Mesenchymal stem cell (in vitro differentiated cells and primary cell): ENCODE measurements around the gene TRPM3.

Experiments
- DNase-seq: peaks from one replicate; pipeline ENCODE4 v3.0.0-alpha.2; 2013
- H2AFZ ChIP-seq: one replicate; pipeline ENCODE4 v1.6.1; 2013; ENCODE audit warnings: low read depth, mild to moderate bottlenecking, control low read depth, inconsistent platforms, low read length, moderate library complexity
- H2AK5ac ChIP-seq: 2 replicates; pipeline ENCODE4 v1.6.1; 2013; ENCODE audit warnings: low read length, moderate library complexity, mild to moderate bottlenecking, inconsistent platforms; ENCODE audit not compliant: severe bottlenecking
- H2BK120ac ChIP-seq: one replicate; pipeline ENCODE4 v1.6.1; 2013; ENCODE audit warnings: low read depth, mild to moderate bottlenecking, inconsistent platforms, low read length, moderate library complexity
- H2BK12ac ChIP-seq, 2 experiments: one replicate each; pipeline ENCODE4 v1.6.1; 2013; ENCODE audit warnings: inconsistent platforms in 2 of 2, low read length in 2 of 2, mild to moderate bottlenecking in 2 of 2, moderate library complexity in 2 of 2, control low read depth in 1 of 2
- H2BK15ac ChIP-seq: one replicate; pipeline ENCODE4 v1.6.1; 2013; ENCODE audit warnings: mild to moderate bottlenecking, low read depth, inconsistent platforms; ENCODE audit not compliant: poor library complexity, severe bottlenecking
- H2BK5ac ChIP-seq: 2 replicates; pipeline ENCODE4 v1.6.1; 2013; ENCODE audit warnings: low read depth, mild to moderate bottlenecking, low read length, control low read depth, inconsistent platforms; ENCODE audit not compliant: poor library complexity, severe bottlenecking
- H3K14ac ChIP-seq, 2 experiments: one replicate each; pipeline ENCODE4 v1.6.1; 2013; ENCODE audit warnings: inconsistent platforms in 2 of 2, low read length in 2 of 2, control low read depth in 1 of 2, mild to moderate bottlenecking in 1 of 2, moderate library complexity in 1 of 2
- H3K18ac ChIP-seq, 2 experiments: one replicate each; pipeline ENCODE4 v1.6.1; 2013; ENCODE audit warnings: inconsistent platforms in 2 of 2, low read length in 2 of 2, control low read depth in 1 of 2, low read depth in 1 of 2, mild to moderate bottlenecking in 1 of 2
- H3K23ac ChIP-seq, 2 experiments: one replicate each; pipeline ENCODE4 v1.6.1; 2013; ENCODE audit warnings: inconsistent platforms in 2 of 2, low read length in 2 of 2, mild to moderate bottlenecking in 2 of 2, moderate library complexity in 2 of 2, control low read depth in 1 of 2
- H3K27ac ChIP-seq: 2 replicates; pipeline ENCODE4 v1.5.1; 2013; ENCODE audit warnings: mild to moderate bottlenecking, moderate library complexity, low read length, control low read depth, inconsistent platforms; ENCODE audit not compliant: poor library complexity, severe bottlenecking
- H3K27me3 ChIP-seq, 2 experiments: 2 replicates each; pipeline versions ENCODE4 v1.6.1 to v1.7.0; 2013; ENCODE audit warnings: low read length in 2 of 2, mild to moderate bottlenecking in 2 of 2, moderate library complexity in 2 of 2, control low read depth in 1 of 2, inconsistent platforms in 1 of 2; ENCODE audit not compliant: control insufficient read depth in 1 of 2, insufficient read depth in 1 of 2
- H3K36me3 ChIP-seq, 2 experiments: 2 replicates each; pipeline versions ENCODE4 v1.6.1 to v1.7.0; 2013; ENCODE audit warnings: low read length in 2 of 2, control low read depth in 1 of 2, inconsistent platforms in 1 of 2, low read depth in 1 of 2, mild to moderate bottlenecking in 1 of 2; ENCODE audit not compliant: insufficient read depth in 2 of 2, control insufficient read depth in 1 of 2
- H3K4ac ChIP-seq, 2 experiments: one replicate each; pipeline ENCODE4 v1.6.1; 2013; ENCODE audit warnings: inconsistent platforms in 2 of 2, low read length in 2 of 2, mild to moderate bottlenecking in 2 of 2, moderate library complexity in 2 of 2, control low read depth in 1 of 2, low read depth in 1 of 2
- H3K4me1 ChIP-seq: 2 replicates; pipeline ENCODE4 v1.6.1; 2013; ENCODE audit warnings: low read depth, low read length, control low read depth; ENCODE audit not compliant: control insufficient read depth, insufficient read depth
- H3K4me2 ChIP-seq: 2 replicates; pipeline ENCODE4 v1.6.1; 2013; ENCODE audit warnings: low read length, mild to moderate bottlenecking, inconsistent platforms; ENCODE audit not compliant: poor library complexity, severe bottlenecking
- H3K4me3 ChIP-seq, 2 experiments: 2 replicates each; pipeline versions ENCODE4 v1.5.1 to v1.7.0; 2013; ENCODE audit warnings: low read length in 2 of 2, mild to moderate bottlenecking in 2 of 2, control low read depth in 1 of 2, low read depth in 1 of 2; ENCODE audit not compliant: insufficient read depth in 1 of 2
- H3K79me1 ChIP-seq: replicated peaks from 2 replicates; pipeline ENCODE4 v1.6.1; 2013; ENCODE audit warnings: mild to moderate bottlenecking, control low read depth, low read length, inconsistent platforms; ENCODE audit not compliant: poor library complexity, severe bottlenecking
- H3K9ac ChIP-seq: 2 replicates; pipeline ENCODE4 v1.7.0; 2013; ENCODE audit warnings: mild to moderate bottlenecking, low read length, moderate library complexity
- H3K9me3 ChIP-seq: 2 replicates; pipeline ENCODE4 v1.7.0; 2013; ENCODE audit warnings: mild to moderate bottlenecking, low read length; ENCODE audit not compliant: control insufficient read depth
- H4K8ac ChIP-seq: one replicate; pipeline ENCODE4 v1.6.1; 2013; ENCODE audit warnings: inconsistent platforms, mild to moderate bottlenecking, low read length, moderate library complexity
- H4K91ac ChIP-seq: one replicate; pipeline ENCODE4 v1.6.1; 2013; ENCODE audit warnings: mild to moderate bottlenecking, low read length, inconsistent platforms
- WGBS: methylation state at CpG from one replicate; pipeline ENCODE4 v1.1.7; 2013; ENCODE audit warnings: mixed read lengths; 5-methylcytosine and 5-hydroxymethylcytosine counted together

The TRPM3 gene

DNA sequence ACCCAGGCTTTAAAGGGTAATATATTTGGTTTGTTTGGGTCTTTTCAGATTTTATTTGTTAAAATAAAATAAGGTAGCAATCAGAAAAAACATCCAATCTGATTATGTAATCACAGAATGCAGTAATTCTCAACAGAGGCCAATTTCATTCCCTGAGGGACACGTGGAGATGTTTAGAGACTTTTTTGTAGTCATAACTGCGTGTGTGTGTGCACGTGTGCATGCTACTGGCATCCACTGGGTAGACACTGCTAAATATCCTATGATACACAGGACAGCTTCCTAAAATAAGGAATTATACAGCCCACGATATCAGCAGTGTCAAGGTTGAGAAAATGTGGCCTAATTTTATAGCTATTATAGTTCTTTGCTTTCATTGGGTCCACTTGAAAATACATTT, 526.2 kb downstream of the TRPM3 start:
- Histone ChIP-seq H4K8ac (no peak overlapping the region), H3K23ac (no peak overlapping the region), H3K18ac (no peak overlapping the region), H3K27me3 (peaks cover 0 to 15% of the 10 kb centered on the region in 2 experiments), H3K79me1 (no peaks in the 10 kb centered on the region), H4K91ac (no peak overlapping the region), H3K4ac (no peak overlapping the region), H3K27ac (no peak overlapping the region), H2BK12ac (no peak overlapping the region), H2AK5ac (no peak overlapping the region), H3K14ac (no peak overlapping the region), H3K9me3 (no peaks in the 10 kb centered on the region), H2BK15ac (no peak overlapping the region), H2AFZ (no peak overlapping the region), H3K4me3 (no peak overlapping the region), H3K4me2 (no peak overlapping the region), H2BK5ac (no peak overlapping the region), H2BK120ac (no peak overlapping the region), H3K9ac (peak overlapping the region; percentile 13), H3K4me1 (no peaks in the 10 kb centered on the region), H3K36me3 (no peaks in the 10 kb centered on the region)
- no peak for DNase-seq
- WGBS, result 92% methylated on average over 3 of the region's 4 CpGs

DNA sequence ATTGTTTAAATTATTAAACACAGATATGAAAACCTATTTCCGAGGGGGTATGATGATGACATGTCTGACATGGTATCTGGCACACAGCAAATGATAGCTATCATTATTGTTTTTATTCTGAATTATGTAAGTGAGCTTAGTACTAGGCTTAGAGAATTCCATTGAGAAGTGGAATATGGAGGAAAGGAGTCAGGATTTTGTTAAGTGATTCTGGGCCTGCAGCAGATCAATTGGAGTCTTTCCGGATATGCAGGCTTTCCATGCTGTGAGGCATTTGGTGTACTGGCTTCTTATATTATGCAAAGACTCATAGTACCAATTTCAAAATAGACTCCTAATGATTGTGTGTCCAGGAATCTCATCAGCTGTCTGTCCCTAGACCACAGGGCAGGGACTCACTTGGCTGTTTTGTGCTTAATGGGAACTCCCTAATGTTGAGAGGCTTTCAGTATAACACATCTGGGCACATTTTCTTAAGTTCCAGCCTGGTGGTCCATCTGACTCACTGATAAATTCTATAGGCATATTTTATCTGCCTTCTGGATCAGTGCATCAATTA, 527.0 kb downstream of the TRPM3 start:
- H3K36me3 ChIP-seq, result no peaks in the 10 kb centered on the region
- peaks cover 0 to 16% of the 10 kb centered on the region in 2 experiments for H3K27me3 ChIP-seq
- no peaks in the 10 kb centered on the region for H3K4me1 ChIP-seq
- no peak overlapping the region for H3K4me3 ChIP-seq
- WGBS, result 100% methylated on average over 1 of the region's 2 CpGs
- H2AFZ ChIP-seq, result no peak overlapping the region
- no peaks in the 10 kb centered on the region for H3K9me3 ChIP-seq
- H2BK15ac ChIP-seq, result no peak overlapping the region
- no peak overlapping the region for H3K4ac ChIP-seq
- H2BK120ac ChIP-seq, result no peak overlapping the region
- H2AK5ac ChIP-seq, result no peak overlapping the region
- no peak overlapping the region for H4K91ac ChIP-seq
- H3K18ac ChIP-seq, result no peak overlapping the region
- no peaks in the 10 kb centered on the region for H3K79me1 ChIP-seq
- H3K14ac ChIP-seq, result no peak overlapping the region
- no peak overlapping the region for H3K27ac ChIP-seq
- H3K23ac ChIP-seq, result no peak overlapping the region
- no peak overlapping the region for H3K4me2 ChIP-seq
- peak; percentile 71 for DNase-seq
- H2BK5ac ChIP-seq, result no peak overlapping the region
- H2BK12ac ChIP-seq, result no peak overlapping the region
- no peak overlapping the region for H4K8ac ChIP-seq
- H3K9ac ChIP-seq, result peak overlapping the region; percentile 13

DNA sequence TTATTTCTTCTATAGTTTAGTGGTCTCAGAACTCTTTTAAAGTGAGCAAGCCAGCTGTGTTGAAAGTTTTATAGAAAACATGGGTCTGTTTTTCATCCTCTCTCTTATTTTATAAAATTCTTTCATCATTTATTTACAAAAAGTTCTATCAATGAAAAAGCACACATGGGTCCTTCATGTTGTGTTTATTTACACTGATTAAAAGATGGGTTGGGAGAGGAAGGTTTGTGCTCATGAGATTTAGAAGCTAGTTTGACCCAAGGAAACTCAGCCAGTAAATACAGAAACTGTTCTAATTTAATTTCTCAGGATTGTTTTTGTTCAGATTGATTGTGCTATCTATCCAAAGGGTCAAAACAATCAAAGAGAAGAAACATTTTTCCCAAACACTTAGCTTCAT, 528.2 kb downstream of the TRPM3 start:
- Histone ChIP-seq H3K14ac (no peak overlapping the region), H3K4me1 (no peaks in the 10 kb centered on the region), H3K9ac (no peak overlapping the region), H4K8ac (no peak overlapping the region), H2BK15ac (no peak overlapping the region), H2BK12ac (no peak overlapping the region), H2AK5ac (no peak overlapping the region), H3K27me3 (peaks cover 0 to 13% of the 10 kb centered on the region in 2 experiments), H3K36me3 (no peaks in the 10 kb centered on the region), H3K9me3 (no peaks in the 10 kb centered on the region), H3K4ac (no peak overlapping the region), H3K79me1 (no peaks in the 10 kb centered on the region), H2BK120ac (no peak overlapping the region), H3K4me3 (no peak overlapping the region), H3K4me2 (no peak overlapping the region), H2BK5ac (no peak overlapping the region), H3K18ac (no peak overlapping the region), H3K23ac (no peak overlapping the region), H3K27ac (no peak overlapping the region), H4K91ac (no peak overlapping the region), H2AFZ (no peak overlapping the region)
- no peak for DNase-seq

DNA sequence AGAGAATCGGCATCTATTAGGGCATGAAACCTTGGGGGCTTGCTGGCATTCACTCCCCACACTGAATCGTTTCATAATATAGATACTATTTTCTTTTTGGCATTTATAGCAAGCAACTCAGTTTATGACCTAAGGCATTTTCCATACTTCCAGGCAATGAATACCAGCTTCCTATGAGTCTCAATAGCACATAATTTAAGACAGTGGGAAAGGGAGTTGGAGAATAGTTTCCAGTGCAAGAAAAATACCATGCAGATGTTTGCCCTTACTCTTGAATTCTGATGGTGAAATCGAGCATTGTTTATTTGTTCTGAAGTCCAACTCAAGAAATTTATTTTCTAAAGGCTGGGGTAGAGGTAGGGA, 531.1 kb downstream of the TRPM3 start:
- H2AFZ ChIP-seq, result no peak overlapping the region
- H3K4me1 ChIP-seq, result no peaks in the 10 kb centered on the region
- peak; percentile 53 for DNase-seq
- H3K14ac ChIP-seq, result no peak overlapping the region
- no peak overlapping the region for H3K4me2 ChIP-seq
- no peaks in the 10 kb centered on the region for H3K9me3 ChIP-seq
- no peak overlapping the region for H3K18ac ChIP-seq
- H4K8ac ChIP-seq, result no peak overlapping the region
- no peak overlapping the region for H2AK5ac ChIP-seq
- peak overlapping the region; percentile 84 for H3K9ac ChIP-seq
- peak overlapping the region in 1 of 2 experiments; percentile 25 for H3K4me3 ChIP-seq
- H3K36me3 ChIP-seq, result no peaks in the 10 kb centered on the region
- H3K79me1 ChIP-seq, result no peaks in the 10 kb centered on the region
- no peak overlapping the region for H2BK120ac ChIP-seq
- H2BK12ac ChIP-seq, result no peak overlapping the region
- no peak overlapping the region for H2BK5ac ChIP-seq
- peaks cover 0 to 14% of the 10 kb centered on the region in 2 experiments for H3K27me3 ChIP-seq
- H4K91ac ChIP-seq, result no peak overlapping the region
- H3K27ac ChIP-seq, result no peak overlapping the region
- 80% methylated on average over 3 of the region's 3 CpGs for WGBS
- no peak overlapping the region for H3K23ac ChIP-seq
- H2BK15ac ChIP-seq, result no peak overlapping the region
- no peak overlapping the region for H3K4ac ChIP-seq
